ENCODE measurements around the gene ATG5.
"Not testable (repeated sequence)": the region's sequence is repeated elsewhere in the genome, so short reads cannot be mapped to it uniquely, and the experiment has no call there.

Gene ATG5

DNA sequence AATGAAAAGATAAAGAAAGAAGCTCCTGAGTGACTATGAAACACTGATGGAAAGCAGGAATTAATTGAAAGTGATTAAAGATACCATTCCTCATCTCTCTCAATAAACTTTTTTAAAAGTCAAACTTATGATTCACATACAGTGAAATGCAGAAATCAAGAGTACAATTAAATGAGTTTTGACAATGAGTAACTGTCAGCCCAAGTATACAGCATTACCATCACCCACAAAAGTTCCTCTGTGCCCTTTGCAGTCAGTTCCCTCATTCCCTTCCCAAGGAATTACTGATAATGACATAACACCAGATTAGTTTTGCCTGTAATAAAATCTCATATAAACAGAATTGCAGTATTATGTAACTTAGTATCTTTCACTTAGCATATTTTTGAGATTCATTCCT is 44.5 kb downstream of the ATG5 start:
- no peak for DNase-seq (ENCODE audit: low read depth, low spot score)
- no peak overlapping the region for H3K4me3 ChIP-seq (ENCODE audit: low read depth, low read length)
- in situ Hi-C loops (cut with HindIII; ENCODE audit: low sequenced_read_pairs) = no loop called here
- TF ChIP-seq, protein P1, sequence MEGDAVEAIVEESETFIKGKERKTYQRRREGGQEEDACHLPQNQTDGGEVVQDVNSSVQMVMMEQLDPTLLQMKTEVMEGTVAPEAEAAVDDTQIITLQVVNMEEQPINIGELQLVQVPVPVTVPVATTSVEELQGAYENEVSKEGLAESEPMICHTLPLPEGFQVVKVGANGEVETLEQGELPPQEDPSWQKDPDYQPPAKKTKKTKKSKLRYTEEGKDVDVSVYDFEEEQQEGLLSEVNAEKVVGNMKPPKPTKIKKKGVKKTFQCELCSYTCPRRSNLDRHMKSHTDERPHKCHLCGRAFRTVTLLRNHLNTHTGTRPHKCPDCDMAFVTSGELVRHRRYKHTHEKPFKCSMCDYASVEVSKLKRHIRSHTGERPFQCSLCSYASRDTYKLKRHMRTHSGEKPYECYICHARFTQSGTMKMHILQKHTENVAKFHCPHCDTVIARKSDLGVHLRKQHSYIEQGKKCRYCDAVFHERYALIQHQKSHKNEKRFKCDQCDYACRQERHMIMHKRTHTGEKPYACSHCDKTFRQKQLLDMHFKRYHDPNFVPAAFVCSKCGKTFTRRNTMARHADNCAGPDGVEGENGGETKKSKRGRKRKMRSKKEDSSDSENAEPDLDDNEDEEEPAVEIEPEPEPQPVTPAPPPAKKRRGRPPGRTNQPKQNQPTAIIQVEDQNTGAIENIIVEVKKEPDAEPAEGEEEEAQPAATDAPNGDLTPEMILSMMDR (IDR thresholded peaks at IDR 0.05; ENCODE audit: low read depth, low read length) = no peak

DNA sequence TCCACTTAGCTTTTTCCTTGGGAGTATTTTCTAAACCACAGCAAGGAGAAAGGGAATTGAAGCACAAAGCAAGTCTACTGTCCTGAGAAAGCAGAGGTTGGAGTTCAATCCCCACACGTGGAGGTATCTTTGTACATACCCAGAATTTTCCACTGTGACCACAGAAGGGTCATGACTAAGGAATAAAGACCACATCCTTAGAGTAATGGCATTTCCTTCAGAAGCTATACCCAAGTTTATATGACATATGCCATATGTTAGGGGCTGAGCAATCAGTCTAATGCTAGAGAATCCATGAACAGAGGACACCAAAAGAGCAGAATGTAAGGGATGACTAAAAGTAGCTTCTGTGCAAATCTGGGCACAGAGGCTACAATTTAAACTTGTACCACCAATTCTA is 46.4 kb downstream of the ATG5 start:
- TF ChIP-seq, protein P1 (IDR thresholded peaks at IDR 0.05; ENCODE audit: low read depth, low read length) = no peak
- DNase-seq (ENCODE audit: low read depth, low spot score) = peak; percentile 63
- H3K4me3 ChIP-seq (ENCODE audit: low read depth, low read length) = no peak overlapping the region
- in situ Hi-C loops (cut with HindIII; ENCODE audit: low sequenced_read_pairs) = no loop called here

DNA sequence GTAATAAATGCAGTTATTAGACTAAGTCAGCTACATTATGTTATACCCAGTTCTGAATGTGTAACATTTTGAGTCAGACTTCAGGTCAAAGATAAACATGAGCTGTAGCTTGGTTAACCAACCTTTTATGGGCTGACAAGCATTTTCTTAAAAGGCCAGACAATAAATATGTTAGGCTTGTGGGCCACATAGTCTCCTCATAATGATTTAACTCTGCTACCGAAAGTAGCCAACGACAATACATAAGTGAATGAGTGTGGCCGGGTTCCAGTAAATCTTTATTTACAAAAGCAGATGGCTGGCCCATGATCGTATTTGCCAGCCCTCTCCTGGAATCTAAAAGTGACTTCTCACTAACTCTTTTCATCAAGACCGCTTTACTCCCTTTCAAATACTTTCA is 49.9 kb downstream of the ATG5 start:
- DNase-seq (ENCODE audit: low read depth, low spot score) = peak; percentile 90
- in situ Hi-C loops (cut with HindIII; ENCODE audit: low sequenced_read_pairs) = no loop called here
- TF ChIP-seq, protein P1 (IDR thresholded peaks at IDR 0.05; ENCODE audit: low read depth, low read length) = no peak
- no peak overlapping the region for H3K4me3 ChIP-seq (ENCODE audit: low read depth, low read length)

DNA sequence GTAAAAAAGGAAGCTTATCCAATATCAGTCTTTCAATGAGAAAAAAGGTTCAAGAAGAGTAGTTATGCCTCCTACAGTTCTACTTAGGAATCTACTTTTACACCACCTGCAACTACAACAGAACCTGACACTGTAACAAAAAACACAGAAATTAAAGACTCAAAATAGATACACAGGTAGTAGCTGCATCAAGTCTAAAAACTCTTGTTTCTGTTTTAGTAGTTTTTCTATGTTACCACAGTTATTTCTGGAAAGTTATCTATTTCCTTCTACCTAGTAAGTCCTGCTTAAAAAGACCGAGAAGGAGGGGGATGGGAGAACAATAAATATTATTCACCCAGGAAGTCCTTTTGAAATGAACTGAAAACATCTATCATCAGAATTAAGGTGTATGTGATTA is 52.5 kb downstream of the ATG5 start:
- DNase-seq (ENCODE audit: low read depth, low spot score) = no peak

DNA sequence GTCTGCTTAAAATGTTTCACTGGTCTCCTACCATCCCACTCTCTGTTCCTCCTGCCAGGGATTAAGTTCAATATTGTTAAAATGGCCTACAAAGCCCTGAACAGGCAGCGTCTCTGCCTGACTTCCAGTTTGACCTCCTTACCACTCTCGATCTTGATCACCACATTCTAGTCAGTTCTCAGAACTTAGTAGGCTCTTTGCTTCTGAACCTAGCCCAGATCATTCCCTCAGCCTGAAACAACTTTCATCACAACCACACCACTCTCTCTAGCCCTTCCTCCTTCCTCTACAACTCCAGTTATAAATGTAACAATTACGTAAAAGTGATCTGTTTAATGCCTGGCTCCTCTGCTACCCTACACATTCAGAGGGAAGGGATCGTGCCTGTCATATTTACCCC is 53.3 kb downstream of the ATG5 start:
- TF ChIP-seq, protein P1 (IDR thresholded peaks at IDR 0.05; ENCODE audit: low read depth, low read length) = no peak
- in situ Hi-C loops (cut with HindIII; ENCODE audit: low sequenced_read_pairs) = no loop called here
- no peak overlapping the region for H3K4me3 ChIP-seq (ENCODE audit: low read depth, low read length)
- DNase-seq (ENCODE audit: low read depth, low spot score) = no peak

More for the DNA sequence above, 52.5 kb downstream of the ATG5 start:
- TF ChIP-seq, protein P1 (IDR thresholded peaks at IDR 0.05; ENCODE audit: low read depth, low read length) = no peak
- in situ Hi-C loops (cut with HindIII; ENCODE audit: low sequenced_read_pairs) = no loop called here
- no peak overlapping the region for H3K4me3 ChIP-seq (ENCODE audit: low read depth, low read length)

DNA sequence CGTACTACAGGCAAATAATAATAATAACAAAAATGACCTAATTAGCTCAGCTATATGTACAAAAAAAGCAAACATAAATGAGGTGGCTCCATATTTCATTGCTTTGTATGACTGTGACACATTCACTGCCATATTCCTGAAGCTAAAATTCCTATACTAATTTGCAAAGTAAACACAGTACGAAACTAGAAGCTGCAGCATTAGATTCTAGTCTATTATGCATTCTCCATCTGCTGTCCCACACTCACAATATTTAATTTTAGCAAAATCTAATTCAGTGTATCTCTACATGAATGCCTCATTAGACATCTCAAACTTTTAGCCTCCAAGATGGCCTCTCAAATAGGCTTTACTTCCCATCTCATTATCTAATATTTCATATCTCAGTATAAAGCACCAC is 55.1 kb downstream of the ATG5 start:
- DNase-seq (ENCODE audit: low read depth, low spot score) = no peak
- in situ Hi-C loops (cut with HindIII; ENCODE audit: low sequenced_read_pairs) = no loop called here
- no peak overlapping the region for H3K4me3 ChIP-seq (ENCODE audit: low read depth, low read length)
- TF ChIP-seq, protein P1 (IDR thresholded peaks at IDR 0.05; ENCODE audit: low read depth, low read length) = no peak

DNA sequence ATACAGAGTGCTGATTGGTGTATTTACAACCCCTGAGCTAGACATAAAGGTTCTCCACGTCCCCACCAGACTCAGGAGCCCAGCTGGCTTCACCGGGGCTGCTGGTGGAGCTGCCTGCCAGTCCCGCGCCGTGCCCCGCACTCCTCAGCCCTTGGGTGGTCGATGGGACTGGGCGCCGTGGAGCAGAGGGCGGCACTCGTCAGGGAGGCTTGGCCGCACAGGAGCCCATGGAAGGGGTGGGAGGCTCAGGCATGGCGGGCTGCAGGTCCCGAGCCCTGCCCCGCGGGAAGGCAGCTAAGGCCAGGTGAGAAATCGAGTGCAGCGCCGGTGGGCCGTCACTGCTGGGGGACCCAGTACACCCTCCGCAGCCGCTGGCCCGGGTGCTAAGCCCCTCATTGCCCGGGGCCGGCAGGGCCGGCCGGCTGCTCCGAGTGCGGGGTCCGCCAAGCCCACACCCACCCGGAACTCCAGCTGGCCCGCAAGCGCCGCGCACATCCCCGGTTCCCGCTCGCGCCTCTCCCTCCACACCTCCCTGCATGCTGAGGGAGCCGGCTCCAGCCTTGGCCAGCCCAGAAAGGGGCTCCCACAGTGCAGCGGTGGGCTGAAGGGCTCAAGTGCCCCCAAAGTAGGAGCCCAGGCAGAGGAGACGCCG is 56.2 kb downstream of the ATG5 start:
- DNase-seq (ENCODE audit: low read depth, low spot score); H3K4me3 ChIP-seq (ENCODE audit: low read depth, low read length); in situ Hi-C loops (cut with HindIII; ENCODE audit: low sequenced_read_pairs): not testable (repeated sequence)

DNA sequence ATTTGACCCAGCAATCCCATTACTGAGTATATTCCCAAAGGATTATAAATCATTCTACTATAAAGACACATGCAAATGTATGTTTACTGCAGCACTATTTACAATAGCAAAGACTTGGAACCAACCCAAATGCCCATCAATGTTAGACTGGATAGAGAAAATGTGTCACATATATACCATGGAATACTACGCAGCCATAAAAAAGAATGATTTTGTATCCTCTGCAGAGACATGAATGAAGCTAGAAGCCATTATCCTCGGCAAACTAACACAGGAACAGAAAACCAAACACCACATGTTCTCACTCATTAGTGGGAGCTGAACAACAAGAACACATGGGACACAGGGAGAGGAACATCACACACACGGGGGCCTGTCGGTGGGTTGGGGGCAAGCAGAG is 57.1 kb downstream of the ATG5 start:
- H3K4me3 ChIP-seq (ENCODE audit: low read depth, low read length); in situ Hi-C loops (cut with HindIII; ENCODE audit: low sequenced_read_pairs); DNase-seq (ENCODE audit: low read depth, low spot score): not testable (repeated sequence)

DNA sequence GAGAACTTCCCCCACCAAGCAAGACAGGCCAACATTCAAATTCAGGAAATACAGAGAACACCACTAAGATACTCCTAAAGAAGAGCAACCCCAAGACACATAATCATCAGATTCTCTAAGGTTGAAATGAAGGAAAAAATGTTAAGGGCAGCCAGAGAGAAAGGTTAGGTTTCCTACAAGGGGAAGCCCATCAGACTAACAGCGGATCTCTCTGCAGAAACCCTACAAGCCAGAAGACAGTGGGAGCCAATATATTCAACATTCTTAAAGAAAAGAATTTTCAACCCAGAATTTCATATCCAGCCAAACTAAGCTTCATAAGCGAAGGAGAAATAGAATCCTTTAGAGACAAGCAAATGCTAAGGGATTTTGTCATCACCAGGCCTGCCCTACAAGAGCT is 61.1 kb downstream of the ATG5 start:
- in situ Hi-C loops (cut with HindIII; ENCODE audit: low sequenced_read_pairs); DNase-seq (ENCODE audit: low read depth, low spot score); H3K4me3 ChIP-seq (ENCODE audit: low read depth, low read length): not testable (repeated sequence)

DNA sequence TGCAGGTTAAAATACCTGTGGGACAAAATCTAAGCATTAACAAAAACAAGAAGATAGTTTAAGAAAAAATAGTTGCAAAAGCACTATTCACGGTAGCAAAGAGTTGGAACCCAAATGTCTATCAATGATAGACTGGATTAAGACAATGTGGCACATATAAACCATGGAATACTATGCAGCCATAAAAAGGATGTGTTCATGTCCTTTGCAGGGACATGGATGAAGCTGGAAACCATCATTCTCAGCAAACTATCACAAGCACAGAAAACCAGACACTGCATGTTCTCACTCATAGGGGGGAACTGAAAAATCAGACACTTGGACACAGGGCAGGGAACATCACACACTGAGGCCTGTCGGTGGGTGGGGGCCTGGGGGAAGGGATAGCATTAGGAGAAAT is 65.8 kb downstream of the ATG5 start:
- DNase-seq (ENCODE audit: low read depth, low spot score); in situ Hi-C loops (cut with HindIII; ENCODE audit: low sequenced_read_pairs); H3K4me3 ChIP-seq (ENCODE audit: low read depth, low read length): not testable (repeated sequence)

Data from astrocyte of the spinal cord (primary cell).